ENCODE measurements around the gene SOCS1.

SOCS1 gene

GRCh38 chr16:11283820-11284248 lies 27.8 kb upstream of the SOCS1 start:
- DNase-seq, result no peak

DNA sequence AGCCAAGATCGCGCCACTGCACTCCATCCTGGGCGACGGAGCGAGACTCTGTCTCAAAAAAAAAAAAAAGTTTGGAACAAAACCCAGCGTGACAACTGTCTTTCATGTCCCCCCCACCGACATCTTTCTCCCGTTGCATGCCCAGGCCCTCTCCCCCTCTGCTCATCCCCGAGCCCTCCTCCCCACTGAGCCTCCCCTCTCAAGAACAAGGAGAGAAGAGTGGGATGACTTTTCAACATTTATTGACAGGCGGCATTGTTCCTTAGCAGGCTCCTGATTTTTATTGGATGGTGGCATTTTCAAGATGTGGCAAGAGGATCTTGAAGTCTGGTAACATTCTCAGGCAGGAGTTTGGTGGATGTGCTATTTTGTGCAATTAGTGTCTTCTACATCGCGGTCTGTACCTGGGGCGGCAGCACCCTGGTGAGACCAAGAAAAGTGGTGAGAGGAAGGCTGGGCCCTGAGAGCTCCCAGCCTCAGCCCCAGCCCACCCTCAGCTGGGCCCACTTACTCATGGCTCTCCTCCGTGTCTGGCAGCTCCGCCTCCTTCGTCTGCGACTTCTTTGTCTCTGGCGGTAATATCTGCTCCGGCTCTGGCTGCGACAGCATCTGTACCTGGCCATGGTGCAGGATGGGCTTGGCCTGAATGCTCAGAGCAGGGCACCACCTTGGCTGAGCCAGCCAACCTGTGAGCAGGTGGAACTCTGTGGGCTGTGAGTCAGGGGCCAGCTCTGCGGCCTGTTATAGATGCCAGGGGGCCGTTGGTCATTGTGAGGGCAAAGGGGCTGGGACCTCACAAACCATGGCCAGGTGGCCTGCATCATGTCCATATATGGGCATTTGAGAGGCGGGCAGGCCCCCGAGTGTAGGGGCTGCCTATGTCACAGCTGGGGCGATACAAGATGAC lies 24.9 kb upstream of the SOCS1 start, which contains the start of gene PRM1:
Gene PRM1, minus strand, starts transcription at position 715 of the 907 bp plus-strand sequence. Its CDS starts 92 bp downstream, at position 623.
- DNase-seq, result no peak

GRCh38 chr16:11278681-11279628 lies 23.0 kb upstream of the SOCS1 start:
- no peak for DNase-seq

- no peak for DNase-seq
Measured at GRCh38 chr16:11277607-11278337, 21.8 kb upstream of the SOCS1 start.

- DNase-seq, result no peak
Measured at GRCh38 chr16:11276896-11277593, 21.0 kb upstream of the SOCS1 start.

GRCh38 chr16:11276143-11276895 lies 20.3 kb upstream of the SOCS1 start, which contains the start of gene PRM2:
TSS of gene PRM2 (minus strand) at chr16:11276480. CDS start at chr16:11276370, 110 bp downstream.
- DNase-seq, result no peak

DNA sequence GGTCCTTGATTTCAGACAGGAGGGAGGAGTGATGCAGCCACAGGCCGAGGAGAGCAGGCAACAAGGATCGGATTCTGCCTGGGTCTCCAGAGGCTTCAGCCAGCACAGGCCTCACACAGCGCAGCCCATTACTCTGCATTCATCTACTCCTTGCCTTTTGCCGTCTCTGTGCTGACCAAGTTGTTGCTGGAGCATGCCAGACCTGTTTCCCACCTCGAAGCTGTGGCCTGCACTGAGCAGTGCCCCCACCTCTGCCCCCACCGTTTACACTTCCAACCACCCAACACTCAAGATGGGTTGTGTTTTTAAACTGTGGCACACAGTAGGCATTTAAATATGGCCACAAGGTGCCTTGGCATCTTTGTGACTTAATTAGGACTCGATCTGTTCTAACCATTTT lies 19.0 kb upstream of the SOCS1 start:
- no peak for DNase-seq

- DNase-seq, result no peak
Measured at GRCh38 chr16:11273721-11274324, 17.8 kb upstream of the SOCS1 start.

- no peak for DNase-seq
Measured at GRCh38 chr16:11272921-11273720, 17.1 kb upstream of the SOCS1 start, which contains the start of gene PRM3. TSS of gene PRM3 (minus strand) at chr16:11273629. CDS start at chr16:11273595, 34 bp downstream.

DNA sequence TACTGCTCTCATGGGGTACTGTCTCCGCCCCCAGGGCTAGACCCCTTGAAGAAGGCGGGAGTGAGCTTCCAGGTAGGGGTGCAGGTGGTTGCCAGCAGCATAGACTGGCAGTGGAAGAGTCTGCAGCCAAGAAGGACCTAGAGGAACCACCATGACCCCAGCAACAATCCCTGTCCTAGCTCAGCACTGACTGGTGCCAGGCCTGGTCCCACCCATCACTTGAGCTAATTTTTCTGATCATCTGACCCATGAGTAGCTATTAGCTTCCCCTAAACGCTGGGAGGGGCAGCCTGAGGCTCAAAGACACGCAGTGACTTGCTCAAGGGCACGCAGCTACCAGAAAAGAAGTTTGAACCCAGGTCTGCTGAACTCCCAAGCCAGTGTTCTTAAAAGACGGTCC lies 16.5 kb upstream of the SOCS1 start:
- no peak for DNase-seq

DNA sequence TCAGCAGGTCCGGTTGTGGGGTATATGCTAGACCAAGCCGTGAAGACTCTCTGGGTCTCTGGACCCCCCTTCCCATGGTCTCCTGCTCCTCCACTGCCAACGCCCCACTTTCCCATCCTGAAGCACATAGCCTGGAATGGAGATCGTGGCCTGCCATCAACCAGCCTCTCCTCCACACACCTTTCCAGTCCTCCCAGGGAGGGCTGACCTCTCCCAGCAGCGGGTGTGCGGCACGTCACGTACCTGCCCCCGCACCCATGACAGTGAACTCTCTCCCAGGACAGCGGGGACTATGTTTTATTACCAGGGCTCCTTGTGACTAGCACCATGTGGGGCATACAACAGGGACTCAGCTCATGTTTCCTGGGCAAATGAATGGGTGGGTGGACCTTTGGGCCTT lies 15.6 kb upstream of the SOCS1 start:
- no peak for DNase-seq

- no peak for DNase-seq
Measured at GRCh38 chr16:11270602-11271162, 14.7 kb upstream of the SOCS1 start.

GRCh38 chr16:11268921-11269375 lies 12.9 kb upstream of the SOCS1 start, which contains the start of gene TNP2:
TSS of gene TNP2 (minus strand) at chr16:11269325. CDS start at chr16:11269262, 63 bp downstream.
- no peak for DNase-seq

DNA sequence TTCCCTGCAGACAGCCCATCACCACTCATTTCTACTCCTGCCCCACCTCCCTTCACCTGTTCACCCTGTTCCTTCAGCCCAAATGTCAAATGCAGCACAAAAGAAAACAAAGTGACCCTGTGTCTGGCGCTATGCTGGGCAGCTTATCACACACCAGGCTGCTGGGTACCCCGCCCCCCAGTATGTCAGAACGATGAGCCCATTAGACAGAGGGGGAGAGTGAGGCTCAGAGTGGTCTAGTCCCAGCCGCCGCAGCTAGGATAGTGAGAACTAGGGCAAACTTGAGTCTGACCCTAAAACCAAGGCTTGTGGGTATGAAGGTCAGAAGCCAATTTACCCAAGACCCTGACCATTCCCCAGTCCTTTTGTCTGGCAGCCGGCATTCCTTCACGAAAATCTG lies 9.1 kb upstream of the SOCS1 start:
- DNase-seq, result no peak

GRCh38 chr16:11264155-11264832 lies 8.3 kb upstream of the SOCS1 start:
- DNase-seq, result no peak

- DNase-seq, result peak; percentile 74 to 76
Measured at GRCh38 chr16:11263737-11264136, 7.7 kb upstream of the SOCS1 start.

DNA sequence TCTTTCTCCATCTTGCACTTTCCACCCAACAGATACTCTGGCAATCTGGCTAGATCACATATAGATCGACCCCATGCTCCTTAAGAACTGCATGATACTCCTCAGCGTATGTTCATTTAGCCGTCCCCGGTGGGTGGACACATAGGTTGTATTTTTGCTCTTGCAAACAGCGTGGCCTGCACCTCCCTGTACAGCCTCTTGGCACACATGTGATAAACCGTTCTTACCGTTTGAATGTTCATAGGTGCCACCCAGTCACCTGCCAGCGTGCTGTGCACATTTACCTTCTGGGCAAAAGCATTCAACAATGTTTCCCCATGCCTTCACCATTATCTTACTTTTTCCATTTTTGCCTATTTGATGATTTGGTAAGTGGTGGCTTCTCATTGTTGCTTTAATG lies 6.9 kb upstream of the SOCS1 start:
- no peak for DNase-seq

- DNase-seq, result no peak
Measured at GRCh38 chr16:11260596-11260966, 4.6 kb upstream of the SOCS1 start.

Data from activated T-cell treated with anti-CD3 and anti-CD28 coated beads, Interleukin-2, amount 50 U/mL, for 48 hours (primary cell).